Stimulated activated CD8-positive, alpha-beta memory T cell treated with anti-CD3 and anti-CD28 coated beads, Interleukin-7, amount 100 ng/mL, for 48 hours (primary cell): ENCODE results near the gene ZFAND5.

Experiments used
- DNase-seq, 2 donors: peaks; one replicate each; pipeline ENCODE4 v3.0.0-alpha.2; 2020; ENCODE audit warnings: low read depth in 1 of 2; ENCODE audit errors: extremely low read depth in 1 of 2

ZFAND5 gene

DNA sequence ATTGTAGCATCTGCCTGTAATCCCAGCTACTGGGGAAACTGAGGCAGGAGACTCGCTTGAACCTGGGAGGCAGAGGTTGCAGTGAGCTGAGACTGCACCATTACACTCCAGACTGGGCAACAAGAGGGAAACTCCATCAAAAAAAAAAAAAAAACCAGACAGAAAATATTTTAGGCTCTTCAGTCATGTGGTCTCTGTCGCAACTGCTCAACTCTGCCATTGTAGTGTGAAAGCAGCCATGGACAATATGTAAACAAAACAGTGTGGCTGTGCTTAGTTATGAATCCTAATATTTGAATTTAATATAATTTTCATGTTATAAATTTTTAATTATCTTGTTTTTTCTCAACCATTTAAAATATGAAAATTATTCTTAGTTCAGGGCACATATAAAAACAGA is 38.4 kb downstream of the ZFAND5 start:
- DNase-seq = no peak

DNA sequence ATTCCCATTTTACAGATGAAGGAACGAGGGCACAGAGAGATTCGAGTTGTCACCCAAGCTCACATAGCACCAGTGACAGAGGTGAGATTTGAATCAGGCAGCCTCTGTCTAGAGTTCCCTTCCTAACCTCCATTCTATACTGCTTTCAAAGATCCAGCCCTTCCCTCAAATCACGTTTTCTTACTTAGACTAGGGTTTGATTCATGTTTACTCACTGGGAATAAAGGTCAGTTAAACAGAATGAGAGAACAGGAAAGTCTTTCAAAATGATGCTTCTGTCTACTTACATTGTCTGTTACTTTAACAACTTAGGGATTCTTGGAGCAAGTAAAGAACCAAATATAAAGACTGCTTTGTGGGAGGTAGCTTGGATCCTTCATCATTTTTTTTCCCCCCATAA is 40.0 kb downstream of the ZFAND5 start:
- no peak for DNase-seq

DNA sequence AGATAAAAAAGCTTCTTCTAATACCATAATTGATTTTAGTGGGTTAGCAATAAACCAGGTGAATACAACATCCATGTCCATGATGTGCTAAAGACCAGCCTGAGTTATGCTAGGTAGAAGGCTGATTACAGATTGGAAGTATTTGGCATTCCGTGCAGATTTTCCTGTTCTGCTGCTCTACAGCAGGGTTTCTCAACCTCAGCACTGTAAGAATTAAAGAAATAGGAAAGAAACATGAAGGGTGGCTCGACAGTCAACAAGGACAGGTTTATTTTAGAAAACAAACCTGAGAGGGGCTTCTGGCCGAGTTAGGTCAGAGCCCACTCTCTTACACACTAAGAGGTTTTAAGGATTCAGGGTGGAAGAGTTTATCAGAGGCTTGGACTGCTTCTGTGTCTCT is 42.3 kb downstream of the ZFAND5 start:
- no peak for DNase-seq

DNA sequence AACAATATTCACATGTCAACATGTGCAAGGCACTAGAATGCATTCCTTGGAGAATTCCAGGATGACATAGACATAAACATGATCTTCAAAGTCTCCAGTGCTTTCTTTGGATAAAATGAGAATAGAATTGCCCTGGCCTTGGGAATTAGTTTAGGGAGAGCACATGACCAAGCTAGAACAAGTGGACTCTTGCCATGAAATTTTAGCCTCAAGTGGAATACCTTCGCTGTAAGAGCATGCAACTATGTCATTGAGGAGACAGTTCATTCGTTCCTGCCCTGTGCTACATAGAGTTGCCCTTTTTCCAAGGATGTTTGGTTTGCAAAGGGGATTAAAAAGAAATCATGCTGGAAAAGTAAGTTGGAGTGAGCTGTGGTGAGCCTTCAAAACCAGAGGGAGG is 42.7 kb downstream of the ZFAND5 start:
- DNase-seq = no peak

DNA sequence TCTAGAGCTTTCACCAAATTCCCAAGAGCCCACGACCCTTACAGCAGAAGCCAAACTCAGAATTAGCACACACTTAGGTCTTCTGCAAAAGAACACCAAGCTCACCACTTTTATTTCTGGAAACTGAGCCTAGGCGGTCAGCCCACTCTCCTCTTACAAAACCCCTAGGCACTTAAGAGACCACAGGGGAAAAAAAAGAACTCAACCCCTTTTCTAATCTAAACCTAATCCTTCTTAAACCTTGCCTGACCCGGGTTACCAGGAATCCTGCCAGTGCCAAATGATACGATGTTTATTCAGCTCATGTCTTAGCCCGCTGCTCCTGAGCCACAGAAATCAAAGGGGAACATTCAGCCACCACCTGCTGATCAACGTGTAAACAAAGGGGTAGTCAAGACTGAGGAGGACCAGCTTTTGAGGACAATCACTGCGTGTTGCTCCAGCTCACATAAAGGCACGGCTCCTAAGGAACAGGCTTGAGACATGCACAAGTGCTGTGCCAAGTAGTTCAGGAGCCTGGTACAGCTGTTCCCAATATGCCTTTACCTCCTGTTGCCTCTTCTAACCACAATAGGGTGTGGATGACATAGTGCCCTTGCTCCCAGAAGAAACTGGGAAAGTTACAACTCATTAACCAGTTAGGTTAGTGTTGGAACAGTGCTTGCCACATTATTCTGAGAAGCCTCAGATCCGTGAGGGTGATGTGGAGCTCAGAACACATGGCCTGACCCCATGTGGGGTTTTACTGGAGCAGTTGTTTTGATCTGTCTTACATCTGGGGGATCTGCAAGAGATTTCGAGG is 49.3 kb downstream of the ZFAND5 start:
- DNase-seq = no peak

DNA sequence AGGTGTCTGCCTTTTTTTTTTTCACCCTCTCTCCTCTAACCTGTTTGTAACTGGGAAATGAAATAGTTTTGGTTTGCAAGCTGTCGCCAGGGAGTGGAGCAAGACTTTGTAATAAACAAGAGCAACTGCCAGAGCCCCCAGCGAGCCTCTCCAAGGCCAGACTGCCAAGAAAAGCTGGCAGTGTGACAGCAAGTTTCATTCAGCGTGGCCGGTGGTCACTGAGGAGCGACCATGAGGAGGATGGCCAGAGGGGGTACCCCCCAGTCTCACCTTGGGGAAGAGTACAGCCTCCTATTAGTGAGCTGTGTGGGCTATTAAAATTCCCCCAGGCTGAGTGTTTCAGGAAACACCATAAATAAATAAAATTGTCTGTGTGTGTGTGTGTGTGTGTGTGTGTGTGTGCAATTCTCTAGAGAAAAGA is 49.9 kb downstream of the ZFAND5 start:
- DNase-seq = no peak

DNA sequence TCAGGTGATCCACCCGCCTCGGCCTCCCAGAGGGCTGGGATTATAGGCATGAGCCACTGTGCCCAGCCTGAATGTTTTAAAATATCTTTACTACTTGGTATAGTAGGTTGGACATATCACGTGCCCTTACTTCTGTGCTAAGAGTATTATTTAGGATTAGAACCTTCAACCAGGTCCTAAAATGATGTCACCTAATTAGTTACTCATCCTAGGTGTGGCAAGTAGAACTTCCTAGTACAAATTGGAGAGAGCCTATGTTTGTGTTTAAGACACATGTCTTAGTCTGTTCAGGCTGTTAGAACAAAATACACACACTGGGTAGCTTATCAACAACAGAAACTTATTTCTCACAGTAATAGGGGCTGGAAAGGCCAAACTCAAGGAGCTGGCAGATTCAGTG is 51.5 kb downstream of the ZFAND5 start:
- no peak for DNase-seq

DNA sequence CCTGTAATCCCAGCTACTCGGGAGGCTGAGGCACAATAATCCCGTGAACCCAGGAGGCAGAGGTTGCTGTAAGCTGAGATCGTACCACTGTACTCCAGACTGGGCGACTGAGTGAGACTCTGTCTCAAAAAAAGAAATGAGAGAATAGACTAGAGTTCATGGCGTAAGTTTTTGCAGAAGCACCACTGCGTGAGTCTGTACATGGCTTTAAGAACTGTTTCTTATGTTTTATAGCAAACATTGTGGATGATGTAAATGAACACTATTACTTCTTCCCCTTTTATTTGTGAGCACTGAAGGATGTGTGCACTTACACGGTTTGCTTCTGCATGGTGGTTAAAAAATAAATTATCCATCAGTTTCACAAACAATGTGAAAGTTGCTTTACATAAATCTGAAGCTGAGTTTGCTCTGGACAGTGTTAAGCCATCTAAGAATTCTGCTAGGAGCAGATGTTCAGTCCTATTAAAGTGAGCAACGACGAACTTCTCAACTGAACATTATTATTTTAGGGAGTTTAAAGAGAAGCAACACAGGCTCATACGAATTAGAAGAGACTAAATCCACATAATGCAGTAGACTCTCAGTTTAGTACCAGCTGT is 52.5 kb downstream of the ZFAND5 start:
- DNase-seq = no peak

DNA sequence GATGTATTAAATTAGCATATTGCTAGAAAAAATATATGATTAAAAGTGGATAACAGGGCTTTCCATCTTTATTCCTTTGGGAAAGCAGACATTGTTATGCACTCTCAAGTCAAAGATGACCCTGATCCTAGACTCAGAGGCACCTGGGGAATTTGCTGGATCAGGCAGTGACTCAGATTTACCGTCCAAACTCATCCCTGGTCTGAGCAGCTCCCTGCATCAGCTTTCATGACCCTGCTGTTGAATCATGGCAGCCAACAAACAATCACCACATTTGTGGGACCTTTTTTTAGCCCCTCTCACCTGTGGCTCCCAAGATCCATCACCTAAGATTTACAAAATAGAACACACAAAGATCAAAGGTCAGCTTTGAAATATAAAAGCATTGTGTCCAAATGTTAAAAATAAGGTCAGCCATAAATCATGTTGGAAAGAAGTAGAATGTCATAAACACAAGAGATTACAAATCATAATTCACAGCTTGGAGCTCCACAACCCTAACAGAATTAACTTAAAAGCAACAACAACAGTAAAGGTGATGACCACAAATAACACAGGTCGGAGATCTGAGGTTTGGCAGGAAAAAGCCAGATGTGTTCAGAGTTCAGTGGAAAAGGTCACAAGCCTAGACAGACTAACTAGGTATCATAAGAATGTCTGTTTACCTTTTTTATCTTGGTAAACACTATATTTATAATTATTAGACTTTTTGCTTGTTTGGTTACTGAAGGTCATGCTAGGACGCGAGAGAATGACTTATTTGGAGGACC is 55.5 kb downstream of the ZFAND5 start:
- no peak for DNase-seq

DNA sequence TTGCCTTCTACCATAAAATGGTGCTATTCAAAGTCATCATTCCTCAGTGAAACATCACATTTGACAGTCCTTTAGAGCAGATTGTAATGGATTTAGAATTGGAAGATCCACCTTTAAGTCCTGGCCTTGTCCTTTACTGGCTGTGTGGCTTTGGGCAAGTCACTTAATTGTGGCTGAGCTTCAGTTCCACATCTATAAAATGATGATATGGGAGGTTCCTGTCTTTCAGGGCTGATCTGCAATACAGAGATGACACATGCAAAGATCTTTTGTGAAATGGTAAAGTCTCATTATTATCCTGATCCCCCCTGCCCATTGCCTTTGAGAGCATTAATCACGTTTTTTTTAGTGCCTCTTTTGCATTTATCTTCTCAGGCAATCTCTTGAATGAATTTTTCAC is 58.2 kb downstream of the ZFAND5 start:
- no peak for DNase-seq

DNA sequence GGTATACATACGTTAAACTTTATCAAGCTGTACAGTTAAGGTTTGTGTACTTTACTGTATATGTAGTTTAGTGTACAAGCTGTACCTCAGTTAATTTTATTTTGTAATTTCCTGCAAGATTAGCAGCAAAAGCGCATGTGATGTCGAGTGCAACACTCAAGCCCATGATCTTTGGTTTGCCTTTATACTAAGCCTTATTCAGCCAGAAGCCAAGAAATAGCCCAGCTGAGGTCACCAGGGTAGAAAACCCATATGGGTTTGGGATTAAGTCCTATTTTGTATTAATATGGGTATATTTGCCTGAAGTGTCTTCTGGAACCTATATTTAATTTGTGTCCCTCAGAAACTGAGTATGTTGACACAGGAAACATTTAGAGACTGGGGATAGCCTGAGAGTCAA is 59.3 kb downstream of the ZFAND5 start:
- DNase-seq = no peak

DNA sequence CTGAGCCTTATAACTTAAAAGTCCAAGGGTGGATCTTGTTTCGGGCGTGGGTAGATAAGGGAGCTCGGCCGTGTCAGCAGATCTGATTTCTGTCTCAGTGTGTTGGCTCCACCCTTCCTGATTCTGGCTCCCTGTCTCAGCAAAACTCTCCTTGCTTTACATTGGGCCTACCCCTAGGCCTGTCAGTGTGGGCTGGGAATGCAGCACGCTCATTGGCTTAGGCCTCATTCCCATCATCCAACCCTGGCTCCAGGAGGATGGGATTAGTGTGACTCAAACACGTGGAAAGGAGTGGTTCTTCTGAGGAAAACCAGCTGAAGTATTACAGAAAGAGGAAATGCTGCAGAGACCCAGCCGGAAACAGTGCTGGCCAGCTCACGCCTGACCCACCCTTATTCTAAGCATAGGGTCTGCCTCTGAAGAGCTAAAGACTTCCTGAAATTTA is 59.9 kb downstream of the ZFAND5 start:
- DNase-seq = no peak

DNA sequence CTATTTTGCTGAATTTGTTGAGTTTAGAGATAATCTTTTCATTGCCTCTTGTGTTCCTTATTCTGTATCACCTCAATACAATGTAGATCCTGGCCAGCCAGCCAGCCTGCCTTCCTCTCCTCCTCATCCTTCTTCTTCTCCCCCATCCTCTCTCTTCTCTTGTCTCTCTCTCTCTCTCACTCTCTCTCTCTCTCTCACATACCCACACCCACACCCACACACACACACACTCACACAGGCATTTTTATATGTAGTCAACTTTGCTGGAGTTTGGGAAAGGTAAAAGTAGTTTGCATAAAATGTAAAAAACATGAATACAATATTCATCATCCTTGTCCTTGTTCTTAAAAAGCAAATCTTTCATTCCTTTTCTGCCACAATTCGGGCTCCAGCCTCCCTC is 60.5 kb downstream of the ZFAND5 start:
- no peak for DNase-seq
